Measurements from ENCODE around the gene PNMA6F. TPM values are rescaled to one million over a fixed set of nuclear protein-coding genes. Genes with fewer than 3 reads are reported as not detected.

PNMA6F gene
- total RNA-seq, 1 donor from 2014 or later, result not detected

GRCh38 chrX:153318811-153319210, 2.8 kb downstream of the PNMA6F start:
- no peaks in the 10 kb centered on the region for H3K36me3 ChIP-seq (ENCODE audit: control insufficient read depth in 3 of 3, insufficient read depth in 3 of 3, low read length in 3 of 3)
- peaks cover 8 to 16% (median 11%) of the 10 kb centered on the region in 3 donors for H3K27me3 ChIP-seq (ENCODE audit: control insufficient read depth in 3 of 3, insufficient read depth in 3 of 3, low read length in 3 of 3)
- H3K27ac ChIP-seq (ENCODE audit: low read depth, low read length), result no peak overlapping the region
- no peaks in the 10 kb centered on the region for H3K9me3 ChIP-seq (ENCODE audit: control insufficient read depth in 3 of 3, low read length in 3 of 3)
- no peaks in the 10 kb centered on the region for H3K4me1 ChIP-seq (ENCODE audit: control insufficient read depth in 3 of 3, insufficient read depth in 3 of 3, low read length in 3 of 3)
- H3K9ac ChIP-seq (ENCODE audit: low read depth in 1 of 3, low read length in 3 of 3), result no peak overlapping the region
- H3K4me3 ChIP-seq (ENCODE audit: low read length in 3 of 3), result no peak overlapping the region

DNA sequence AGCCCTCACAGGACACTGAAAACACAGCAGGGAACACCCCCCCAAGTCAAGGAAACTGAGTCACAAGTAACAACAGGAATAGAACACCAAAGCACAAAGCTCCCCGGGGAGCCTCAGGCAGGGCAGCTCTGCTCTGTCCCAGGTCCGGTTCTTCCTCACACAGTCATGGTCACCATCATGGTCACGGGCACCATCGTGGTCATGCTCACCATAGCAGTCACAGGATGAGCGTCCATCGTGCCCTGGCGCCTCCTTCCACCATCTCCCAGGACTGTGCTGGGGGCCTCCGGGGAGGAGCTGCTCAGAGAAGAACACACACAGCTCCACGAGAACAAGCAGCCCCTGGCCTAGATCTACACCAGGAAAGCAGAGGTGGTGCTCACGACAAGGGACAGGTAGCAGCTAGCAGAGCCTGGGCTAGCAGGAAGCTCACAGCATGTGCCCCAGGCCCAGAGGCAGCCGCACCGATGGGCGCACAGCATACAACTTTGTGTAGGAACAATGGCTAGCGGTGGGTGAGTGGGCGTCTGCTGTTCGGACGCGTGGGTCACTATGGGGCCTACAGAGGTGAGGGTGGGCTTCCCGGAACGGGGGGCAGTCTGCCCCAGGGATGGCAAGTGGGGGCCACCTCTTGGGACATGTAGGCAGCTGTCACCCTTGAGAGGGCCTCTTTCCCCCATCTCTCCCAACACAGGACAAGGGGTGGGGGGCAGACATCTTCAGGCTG, 3.4 kb downstream of the PNMA6F start:
- H3K27me3 ChIP-seq (ENCODE audit: control insufficient read depth in 3 of 3, insufficient read depth in 3 of 3, low read length in 3 of 3), result peaks cover 8 to 16% (median 11%) of the 10 kb centered on the region in 3 donors
- H3K27ac ChIP-seq (ENCODE audit: low read depth, low read length), result no peak overlapping the region
- H3K9me3 ChIP-seq (ENCODE audit: control insufficient read depth in 3 of 3, low read length in 3 of 3), result no peaks in the 10 kb centered on the region

DNA sequence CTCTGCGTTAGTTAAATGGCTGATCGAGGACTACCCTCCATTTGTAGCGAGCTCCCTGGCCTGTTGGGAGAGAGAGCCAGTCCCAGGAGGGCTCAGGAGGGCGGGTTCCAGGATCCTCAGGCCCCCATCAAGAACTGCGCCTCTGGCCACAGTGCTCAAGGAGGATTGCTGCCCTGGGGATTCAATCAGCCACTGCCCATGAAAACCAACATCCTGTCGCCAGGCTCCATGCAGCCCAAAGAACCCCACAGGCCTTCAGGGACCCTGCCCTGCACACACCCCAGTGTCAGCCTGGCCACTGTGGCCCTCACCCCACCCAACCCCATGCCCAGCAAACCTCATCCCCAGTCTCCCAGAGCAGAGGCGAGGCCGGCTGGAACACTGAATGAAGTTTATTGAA, 4.3 kb downstream of the PNMA6F start:
- H3K4me1 ChIP-seq (ENCODE audit: control insufficient read depth in 3 of 3, insufficient read depth in 3 of 3, low read length in 3 of 3), result no peaks in the 10 kb centered on the region
- peaks cover 8 to 16% (median 12%) of the 10 kb centered on the region in 3 donors for H3K27me3 ChIP-seq (ENCODE audit: control insufficient read depth in 3 of 3, insufficient read depth in 3 of 3, low read length in 3 of 3)
- H3K4me3 ChIP-seq (ENCODE audit: low read length in 3 of 3), result no peak overlapping the region
- H3K27ac ChIP-seq (ENCODE audit: low read depth, low read length), result no peak overlapping the region
- no peak overlapping the region for H3K9ac ChIP-seq (ENCODE audit: low read depth in 1 of 3, low read length in 3 of 3)
- H3K9me3 ChIP-seq (ENCODE audit: control insufficient read depth in 3 of 3, low read length in 3 of 3), result no peaks in the 10 kb centered on the region
- no peaks in the 10 kb centered on the region for H3K36me3 ChIP-seq (ENCODE audit: control insufficient read depth in 3 of 3, insufficient read depth in 3 of 3, low read length in 3 of 3)

More for the DNA sequence above, 3.4 kb downstream of the PNMA6F start:
- Histone ChIP-seq H3K4me1 (ENCODE audit: control insufficient read depth in 3 of 3, insufficient read depth in 3 of 3, low read length in 3 of 3) (no peaks in the 10 kb centered on the region), H3K4me3 (ENCODE audit: low read length in 3 of 3) (no peak overlapping the region), H3K9ac (ENCODE audit: low read depth in 1 of 3, low read length in 3 of 3) (no peak overlapping the region), H3K36me3 (ENCODE audit: control insufficient read depth in 3 of 3, insufficient read depth in 3 of 3, low read length in 3 of 3) (no peaks in the 10 kb centered on the region)

DNA sequence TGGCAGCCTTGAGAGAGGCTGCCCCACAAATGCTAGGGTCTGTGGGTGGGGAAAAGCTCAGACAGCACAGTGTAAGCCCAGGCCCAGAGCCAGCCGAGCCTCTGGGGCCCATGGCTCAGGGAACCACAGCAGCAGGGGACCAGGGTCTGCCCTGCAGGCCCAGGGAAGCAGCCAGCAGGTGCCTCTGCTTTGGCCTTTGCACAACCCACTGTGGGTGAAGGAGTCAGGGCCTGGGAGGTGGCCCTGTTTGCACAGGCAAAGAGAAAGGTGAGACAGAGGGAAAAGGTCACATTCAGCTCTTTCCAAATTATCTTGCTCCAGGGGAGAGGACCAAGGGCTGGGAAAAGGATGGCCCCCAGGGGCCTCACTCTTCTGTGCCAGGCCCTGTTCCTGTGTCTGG, 8.7 kb downstream of the PNMA6F start:
- Histone ChIP-seq H3K36me3 (ENCODE audit: control insufficient read depth in 3 of 3, insufficient read depth in 3 of 3, low read length in 3 of 3) (no peaks in the 10 kb centered on the region), H3K4me3 (ENCODE audit: low read length in 3 of 3) (no peak overlapping the region), H3K27ac (ENCODE audit: low read depth, low read length) (no peak overlapping the region), H3K27me3 (ENCODE audit: control insufficient read depth in 3 of 3, insufficient read depth in 3 of 3, low read length in 3 of 3) (peaks cover 0 to 15% (median 3%) of the 10 kb centered on the region in 3 donors), H3K9me3 (ENCODE audit: control insufficient read depth in 3 of 3, low read length in 3 of 3) (no peaks in the 10 kb centered on the region), H3K9ac (ENCODE audit: low read depth in 1 of 3, low read length in 3 of 3) (no peak overlapping the region), H3K4me1 (ENCODE audit: control insufficient read depth in 3 of 3, insufficient read depth in 3 of 3, low read length in 3 of 3) (no peaks in the 10 kb centered on the region)

DNA sequence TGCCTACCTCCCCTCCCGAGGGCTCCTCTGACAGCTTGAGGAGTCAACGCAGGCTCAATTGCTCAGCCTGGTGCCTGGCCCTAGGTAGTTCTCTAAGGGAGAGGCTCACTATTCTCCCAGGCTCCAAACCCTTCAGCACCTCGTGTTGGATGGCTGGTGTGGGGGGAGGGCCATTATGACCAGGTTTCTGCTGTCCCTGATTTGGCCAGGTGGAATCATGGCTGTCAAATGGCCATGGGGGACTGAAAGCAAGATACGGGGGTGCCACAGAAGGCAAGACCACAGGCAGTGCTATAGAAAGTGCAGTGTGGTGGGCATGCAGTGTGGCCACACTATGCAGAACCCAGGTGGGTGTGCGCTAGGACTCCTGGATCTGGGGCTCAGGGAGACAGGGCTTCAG, 9.5 kb downstream of the PNMA6F start:
- Histone ChIP-seq H3K27me3 (ENCODE audit: control insufficient read depth in 3 of 3, insufficient read depth in 3 of 3, low read length in 3 of 3) (peaks cover 0 to 15% (median 3%) of the 10 kb centered on the region in 3 donors), H3K4me1 (ENCODE audit: control insufficient read depth in 3 of 3, insufficient read depth in 3 of 3, low read length in 3 of 3) (no peaks in the 10 kb centered on the region), H3K9me3 (ENCODE audit: control insufficient read depth in 3 of 3, low read length in 3 of 3) (no peaks in the 10 kb centered on the region), H3K27ac (ENCODE audit: low read depth, low read length) (no peak overlapping the region), H3K4me3 (ENCODE audit: low read length in 3 of 3) (no peak overlapping the region), H3K9ac (ENCODE audit: low read depth in 1 of 3, low read length in 3 of 3) (no peak overlapping the region), H3K36me3 (ENCODE audit: control insufficient read depth in 3 of 3, insufficient read depth in 3 of 3, low read length in 3 of 3) (no peaks in the 10 kb centered on the region)

DNA sequence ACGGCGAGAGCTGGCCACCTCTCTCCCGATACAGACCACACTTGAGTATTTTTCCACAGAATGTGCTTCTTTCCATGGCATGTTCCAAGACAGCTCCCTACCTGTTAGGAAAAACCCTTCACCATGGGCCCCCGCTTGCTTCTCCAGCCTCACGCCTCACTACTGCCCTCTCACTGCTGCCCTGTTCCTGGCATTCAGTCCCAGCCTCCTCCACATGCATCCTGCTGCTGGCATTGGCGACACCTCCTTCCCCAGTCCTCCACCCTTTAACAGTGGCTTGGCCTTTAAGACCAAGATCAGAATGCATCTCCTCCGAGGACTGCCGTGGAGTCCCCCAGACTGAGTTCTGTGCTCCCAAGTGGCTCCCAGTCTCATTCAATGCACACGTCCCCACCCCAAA, 10.7 kb downstream of the PNMA6F start:
- Histone ChIP-seq H3K27ac (ENCODE audit: low read depth, low read length) (no peak overlapping the region), H3K4me3 (ENCODE audit: low read length in 3 of 3) (no peak overlapping the region), H3K9ac (ENCODE audit: low read depth in 1 of 3, low read length in 3 of 3) (no peak overlapping the region), H3K27me3 (ENCODE audit: control insufficient read depth in 3 of 3, insufficient read depth in 3 of 3, low read length in 3 of 3) (peaks cover 0 to 15% (median 3%) of the 10 kb centered on the region in 3 donors), H3K36me3 (ENCODE audit: control insufficient read depth in 3 of 3, insufficient read depth in 3 of 3, low read length in 3 of 3) (no peaks in the 10 kb centered on the region), H3K9me3 (ENCODE audit: control insufficient read depth in 3 of 3, low read length in 3 of 3) (no peaks in the 10 kb centered on the region), H3K4me1 (ENCODE audit: control insufficient read depth in 3 of 3, insufficient read depth in 3 of 3, low read length in 3 of 3) (no peaks in the 10 kb centered on the region)

GRCh38 chrX:153307276-153308178, 14.0 kb downstream of the PNMA6F start:
- Histone ChIP-seq H3K9me3 (ENCODE audit: control insufficient read depth in 3 of 3, low read length in 3 of 3) (no peaks in the 10 kb centered on the region), H3K27me3 (ENCODE audit: control insufficient read depth in 3 of 3, insufficient read depth in 3 of 3, low read length in 3 of 3) (peaks cover 0 to 15% (median 3%) of the 10 kb centered on the region in 3 donors), H3K4me1 (ENCODE audit: control insufficient read depth in 3 of 3, insufficient read depth in 3 of 3, low read length in 3 of 3) (no peaks in the 10 kb centered on the region), H3K36me3 (ENCODE audit: control insufficient read depth in 3 of 3, insufficient read depth in 3 of 3, low read length in 3 of 3) (no peaks in the 10 kb centered on the region), H3K4me3 (ENCODE audit: low read length in 3 of 3) (no peak overlapping the region), H3K27ac (ENCODE audit: low read depth, low read length) (no peak overlapping the region), H3K9ac (ENCODE audit: low read depth in 1 of 3, low read length in 3 of 3) (no peak overlapping the region)

- no peaks in the 10 kb centered on the region for H3K36me3 ChIP-seq (ENCODE audit: control insufficient read depth in 3 of 3, insufficient read depth in 3 of 3, low read length in 3 of 3)
- no peak overlapping the region for H3K9ac ChIP-seq (ENCODE audit: low read depth in 1 of 3, low read length in 3 of 3)
- H3K4me3 ChIP-seq (ENCODE audit: low read length in 3 of 3), result no peak overlapping the region
- no peaks in the 10 kb centered on the region for H3K4me1 ChIP-seq (ENCODE audit: control insufficient read depth in 3 of 3, insufficient read depth in 3 of 3, low read length in 3 of 3)
- peaks cover 0 to 7% (median 0%) of the 10 kb centered on the region in 3 donors for H3K27me3 ChIP-seq (ENCODE audit: control insufficient read depth in 3 of 3, insufficient read depth in 3 of 3, low read length in 3 of 3)
- H3K27ac ChIP-seq (ENCODE audit: low read depth, low read length), result no peak overlapping the region
- no peaks in the 10 kb centered on the region for H3K9me3 ChIP-seq (ENCODE audit: control insufficient read depth in 3 of 3, low read length in 3 of 3)
Measured at GRCh38 chrX:153306527-153307115, 14.9 kb downstream of the PNMA6F start.

GRCh38 chrX:153305972-153306371, 15.6 kb downstream of the PNMA6F start:
- H3K27me3 ChIP-seq (ENCODE audit: control insufficient read depth in 3 of 3, insufficient read depth in 3 of 3, low read length in 3 of 3), result peaks cover 0 to 3% (median 0%) of the 10 kb centered on the region in 3 donors
- H3K27ac ChIP-seq (ENCODE audit: low read depth, low read length), result no peak overlapping the region
- H3K4me1 ChIP-seq (ENCODE audit: control insufficient read depth in 3 of 3, insufficient read depth in 3 of 3, low read length in 3 of 3), result no peaks in the 10 kb centered on the region
- H3K9ac ChIP-seq (ENCODE audit: low read depth in 1 of 3, low read length in 3 of 3), result no peak overlapping the region
- H3K36me3 ChIP-seq (ENCODE audit: control insufficient read depth in 3 of 3, insufficient read depth in 3 of 3, low read length in 3 of 3), result no peaks in the 10 kb centered on the region
- no peaks in the 10 kb centered on the region for H3K9me3 ChIP-seq (ENCODE audit: control insufficient read depth in 3 of 3, low read length in 3 of 3)
- H3K4me3 ChIP-seq (ENCODE audit: low read length in 3 of 3), result no peak overlapping the region

Measured in skeletal muscle tissue (tissue), 4 donors.